H9 (cell line): ENCODE measurements around the gene CYP8B1. TPM values are rescaled to one million over a fixed set of nuclear protein-coding genes. Genes with fewer than 3 reads are reported as not detected.

ENCODE experiments used
- DNase-seq: peaks from one replicate; pipeline ENCODE4 v3.0.0-alpha.2; 2017
- H2AFZ ChIP-seq: one replicate; pipeline ENCODE4 v1.6.1; 2013; ENCODE audit warnings: mild to moderate bottlenecking, low read length, control low read depth, moderate library complexity
- H2AK5ac ChIP-seq: 2 replicates; pipeline ENCODE4 v1.6.1; 2013; ENCODE audit warnings: low read length, control low read depth, mixed read lengths; ENCODE audit not compliant: insufficient read length
- H2BK120ac ChIP-seq: one replicate; pipeline ENCODE4 v1.6.1; 2013; ENCODE audit warnings: low read depth, mild to moderate bottlenecking, low read length, control low read depth, inconsistent platforms; ENCODE audit not compliant: poor library complexity, severe bottlenecking
- H2BK12ac ChIP-seq: 2 replicates; pipeline ENCODE4 v1.6.1; 2013; ENCODE audit warnings: low read length, control low read depth, mixed read lengths, low read depth; ENCODE audit not compliant: insufficient read length
- H2BK15ac ChIP-seq: 2 replicates; pipeline ENCODE4 v1.6.1; 2013; ENCODE audit warnings: low read depth, low read length, control low read depth
- H2BK20ac ChIP-seq: one replicate; pipeline ENCODE4 v1.6.1; 2013; ENCODE audit warnings: low read depth, mild to moderate bottlenecking, low read length, control low read depth, inconsistent platforms; ENCODE audit not compliant: poor library complexity, severe bottlenecking
- H2BK5ac ChIP-seq: 2 replicates; pipeline ENCODE4 v1.6.1; 2013; ENCODE audit warnings: low read length, control low read depth, mixed read lengths; ENCODE audit not compliant: insufficient read length
- H3K14ac ChIP-seq: 2 replicates; pipeline ENCODE4 v1.6.1; 2013; ENCODE audit warnings: low read length, control low read depth; ENCODE audit not compliant: insufficient read depth
- H3K18ac ChIP-seq: 2 replicates; pipeline ENCODE4 v1.6.1; 2013; ENCODE audit warnings: low read depth, mild to moderate bottlenecking, mixed read lengths, low read length, control low read depth; ENCODE audit not compliant: insufficient read length
- H3K23ac ChIP-seq: 2 replicates; pipeline ENCODE4 v1.6.1; 2013; ENCODE audit warnings: low read length, control low read depth, mixed read lengths, low read depth; ENCODE audit not compliant: insufficient read length
- H3K23me2 ChIP-seq: 2 replicates; pipeline ENCODE4 v1.6.1; 2013; ENCODE audit warnings: low read depth, mild to moderate bottlenecking, mixed read lengths, low read length, control low read depth; ENCODE audit not compliant: insufficient read length, poor library complexity, severe bottlenecking
- H3K27ac ChIP-seq: 2 replicates; pipeline ENCODE4 v1.5.1; 2013; ENCODE audit warnings: low read length, control low read depth, mixed read lengths, low read depth; ENCODE audit not compliant: insufficient read length
- H3K27me3 ChIP-seq: 2 replicates; pipeline ENCODE4 v1.6.1; 2013; ENCODE audit warnings: low read length, control low read depth, inconsistent platforms; ENCODE audit not compliant: insufficient read depth
- H3K4ac ChIP-seq: 2 replicates; pipeline ENCODE4 v1.6.1; 2013; ENCODE audit warnings: low read depth, mild to moderate bottlenecking, control low read depth, inconsistent platforms, low read length, moderate library complexity
- H3K4me1 ChIP-seq: 2 replicates; pipeline ENCODE4 v1.6.1; 2013; ENCODE audit warnings: low read length, control low read depth, inconsistent platforms; ENCODE audit not compliant: insufficient read depth
- H3K4me2 ChIP-seq: 2 replicates; pipeline ENCODE4 v1.6.1; 2013; ENCODE audit warnings: low read length, control low read depth, mixed read lengths; ENCODE audit not compliant: insufficient read length, insufficient read depth
- H3K56ac ChIP-seq: 2 replicates; pipeline ENCODE4 v1.6.1; 2013; ENCODE audit warnings: low read depth, mild to moderate bottlenecking, mixed read lengths, low read length, control low read depth; ENCODE audit not compliant: insufficient read length
- H3K79me1 ChIP-seq: 2 replicates; pipeline ENCODE4 v1.6.1; 2013; ENCODE audit warnings: low read depth, mild to moderate bottlenecking, moderate library complexity, low read length, control low read depth, inconsistent platforms; ENCODE audit not compliant: insufficient read depth, poor library complexity, severe bottlenecking
- H3K79me2 ChIP-seq: 2 replicates; pipeline ENCODE4 v1.6.1; 2013; ENCODE audit warnings: low read length, control low read depth, inconsistent platforms; ENCODE audit not compliant: insufficient read depth
- H3K9ac ChIP-seq: 2 replicates; pipeline ENCODE4 v1.6.1; 2013; ENCODE audit warnings: low read length, control low read depth, mixed read lengths; ENCODE audit not compliant: insufficient read length; ENCODE audit errors: extremely low read depth
- H3K9me3 ChIP-seq: one replicate; pipeline ENCODE4 v1.6.1; 2013; ENCODE audit warnings: low read depth, low read length, inconsistent platforms; ENCODE audit not compliant: control insufficient read depth
- H3T11ph ChIP-seq: one replicate; pipeline ENCODE4 v1.6.1; 2013; ENCODE audit warnings: mild to moderate bottlenecking, low read length, control low read depth, inconsistent platforms
- H4K20me1 ChIP-seq: one replicate; pipeline ENCODE4 v1.6.1; 2013; ENCODE audit not compliant: control insufficient read depth, insufficient read length, insufficient read depth
- H4K5ac ChIP-seq: 2 replicates; pipeline ENCODE4 v1.6.1; 2013; ENCODE audit warnings: low read depth, mild to moderate bottlenecking, mixed read lengths, low read length, control low read depth; ENCODE audit not compliant: insufficient read length
- H4K8ac ChIP-seq: replicated peaks from 2 replicates; pipeline ENCODE4 v1.6.1; 2013; ENCODE audit warnings: low read length, control low read depth, mixed read lengths, low read depth; ENCODE audit not compliant: insufficient read length
- H4K91ac ChIP-seq: 2 replicates; pipeline ENCODE4 v1.6.1; 2013; ENCODE audit warnings: low read depth, mild to moderate bottlenecking, moderate library complexity, mixed read lengths, low read length, control low read depth; ENCODE audit not compliant: insufficient read length
- H3K27ac Mint-ChIP-seq, 3 experiments: 2 replicates in 2 of 3; 3 replicates in 1 of 3; pipeline ENCODE4 v1.8.0; 2020 to 2021; ENCODE audit warnings: mixed read lengths in 3 of 3, mild to moderate bottlenecking in 1 of 3, moderate library complexity in 1 of 3
- H3K27me3 Mint-ChIP-seq: 2 replicates; pipeline ENCODE4 v1.8.0; 2021; ENCODE audit warnings: low read depth, mild to moderate bottlenecking, moderate library complexity, mixed read lengths
- H3K36me3 Mint-ChIP-seq, 3 experiments: 2 replicates in 2 of 3; 3 replicates in 1 of 3; pipeline ENCODE4 v1.8.0; 2020 to 2021; ENCODE audit warnings: low read depth in 3 of 3, mixed read lengths in 3 of 3; ENCODE audit not compliant: insufficient read depth in 1 of 3
- H3K4me1 Mint-ChIP-seq, 2 experiments: 2 replicates each; pipeline ENCODE4 v1.8.0; 2020; ENCODE audit warnings: mixed read lengths in 2 of 2
- H3K4me3 Mint-ChIP-seq, 2 experiments: 2 replicates in 1 of 2; 3 replicates in 1 of 2; pipeline ENCODE4 v1.8.0; 2020 to 2021; ENCODE audit warnings: mild to moderate bottlenecking in 2 of 2, mixed read lengths in 2 of 2, moderate library complexity in 1 of 2
- H3K9me3 Mint-ChIP-seq, 2 experiments: 2 replicates in 1 of 2; 3 replicates in 1 of 2; pipeline ENCODE4 v1.8.0; 2020; ENCODE audit warnings: mild to moderate bottlenecking in 2 of 2, mixed read lengths in 2 of 2, moderate library complexity in 1 of 2
- CTCF ChIP-seq: fragments of 200-600 bp; sonication (generic); conservative IDR thresholded peaks from 3 replicates; pipeline ENCODE4 v1.8.0; 2021; ENCODE audit warnings: antibody characterized with exemption, mild to moderate bottlenecking
- WGBS: extraction: QIAGEN DNeasy Blood & Tissue Kit; methylation state at CpG from one replicate; pipeline ENCODE4 v1.1.7; 2013; ENCODE audit warnings: missing lambda C conversion rate, low lambda C conversion rate, mixed read lengths; ENCODE audit not compliant: insufficient read length; ENCODE audit errors: extremely low coverage; 5-methylcytosine and 5-hydroxymethylcytosine counted together
- total RNA-seq: library from RNA; stranded (reverse); gene quantifications from 2 replicates; pipeline ENCODE4 v1.2.1, GENCODE V29; 2021

The CYP8B1 gene
- total RNA-seq, 1 experiment from 2014 or later: not detected

DNA sequence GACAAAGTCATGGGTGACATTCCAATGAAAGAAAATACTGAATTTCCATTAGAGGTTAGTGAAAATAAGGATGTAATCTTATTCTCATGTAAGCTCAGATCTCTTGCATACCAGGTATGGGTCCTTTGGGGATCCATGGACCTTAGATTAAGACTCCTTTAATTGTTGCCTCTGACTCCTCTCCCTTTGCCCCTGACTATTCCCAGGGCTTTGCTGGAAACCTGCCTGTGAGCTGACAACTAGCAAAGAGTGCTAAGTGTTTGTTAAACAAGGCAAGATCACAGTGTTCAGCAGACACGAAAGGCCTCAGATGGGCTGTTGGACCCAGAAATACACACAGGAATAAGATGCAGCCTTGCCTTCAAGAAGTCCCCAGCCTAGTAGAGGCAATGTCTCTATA, 34.3 kb downstream of the CYP8B1 start:
- Mint-ChIP-seq H3K27ac (no peak overlapping the region), H3K9me3 (no peaks in the 10 kb centered on the region), H3K36me3 (no peaks in the 10 kb centered on the region), H3K27me3 (peaks cover 4% of the 10 kb centered on the region), H3K4me1 (peaks cover 13% of the 10 kb centered on the region in 2 experiments), H3K4me3 (no peak overlapping the region)
- Histone ChIP-seq H3K18ac (no peak overlapping the region), H3T11ph (no peak overlapping the region), H3K79me1 (no peaks in the 10 kb centered on the region), H3K9ac (no peak overlapping the region), H2AK5ac (no peak overlapping the region), H4K5ac (no peak overlapping the region), H4K20me1 (no peaks in the 10 kb centered on the region), H2BK12ac (no peak overlapping the region), H4K8ac (no peak overlapping the region), H3K4me2 (no peak overlapping the region), H3K27me3 (no peaks in the 10 kb centered on the region), H2BK20ac (no peak overlapping the region), H3K14ac (no peak overlapping the region), H3K27ac (no peak overlapping the region), H3K23ac (no peak overlapping the region), H4K91ac (no peak overlapping the region), H2AFZ (no peak overlapping the region), H3K23me2 (no peaks in the 10 kb centered on the region), H3K79me2 (no peaks in the 10 kb centered on the region), H3K56ac (no peak overlapping the region), H2BK5ac (no peak overlapping the region), H2BK15ac (no peak overlapping the region), H3K9me3 (no peaks in the 10 kb centered on the region), H3K4me1 (peaks cover 3% of the 10 kb centered on the region; the same call in 1 of the 2 replicates), H2BK120ac (no peak overlapping the region), H3K4ac (no peak overlapping the region)
- no peak for DNase-seq
- no peak for TF ChIP-seq CTCF
- no CpG with 5 or more reads among the region's 1 CpG for WGBS
